Transverse colon (tissue), 4 donors: Measurements from ENCODE around the gene SAP130. TPM values are rescaled to one million over a fixed set of nuclear protein-coding genes. Genes with fewer than 3 reads are reported as not detected.

Experiments
- DNase-seq: peaks from one replicate; pipeline ENCODE4 v3.0.0-alpha.2; 2019
- H3K27ac ChIP-seq, 4 donors: fragments of 200-600 bp; sonication (generic); 2 replicates each; pipeline ENCODE4 v1.5.1; 2016 to 2018; ENCODE audit warnings: inconsistent platforms in 4 of 4
- H3K27me3 ChIP-seq: fragments of 200-600 bp; sonication (generic); 2 replicates; pipeline ENCODE4 v1.5.1; 2017; ENCODE audit warnings: inconsistent platforms
- H3K36me3 ChIP-seq, 4 donors: fragments of 200-600 bp; sonication (generic); 2 replicates each; pipeline ENCODE4 v1.5.1; 2017 to 2019; ENCODE audit warnings: inconsistent platforms in 4 of 4
- H3K4me1 ChIP-seq, 4 donors: fragments of 200-600 bp; sonication (generic); 2 replicates each; pipeline ENCODE4 v1.5.1; 2017 to 2020; ENCODE audit warnings: inconsistent platforms in 4 of 4
- H3K4me3 ChIP-seq, 4 donors: fragments of 200-600 bp; sonication (generic); 1 replicate in 1 of 4; 2 replicates in 3 of 4; pipeline versions ENCODE4 v1.5.1 to v1.6.1; 2017 to 2019; ENCODE audit warnings: inconsistent platforms in 4 of 4
- H3K9me3 ChIP-seq, 2 donors: fragments of 200-600 bp; sonication (generic); 2 replicates each; pipeline ENCODE4 v1.5.1; 2017 to 2019; ENCODE audit warnings: inconsistent platforms in 2 of 2
- CTCF ChIP-seq, 5 experiments: fragments of 200-600 bp in 3 of 5; fragments of 450-650 bp in 2 of 5; sonication (generic) in 3 of 5; IDR thresholded peaks; 1 replicate in 2 of 5; 2 replicates in 3 of 5; pipeline ENCODE4 v1.5.1; 2016 to 2017; ENCODE audit warnings: antibody characterized with exemption in 5 of 5, inconsistent platforms in 3 of 5, mild to moderate bottlenecking in 2 of 5, moderate library complexity in 1 of 5
- EP300 ChIP-seq: sonication (generic); formaldehyde crosslinking; IDR thresholded peaks from one replicate; pipeline ENCODE4 v1.6.1; 2017; ENCODE audit warnings: antibody characterized with exemption, low read depth
- POLR2A ChIP-seq: fragments of 450-650 bp; IDR thresholded peaks from one replicate; pipeline ENCODE4 v1.6.1; 2016; ENCODE audit warnings: antibody characterized with exemption, mild to moderate bottlenecking, moderate library complexity
- POLR2AphosphoS5 ChIP-seq, 3 donors: sonication (generic); formaldehyde crosslinking; IDR thresholded peaks; one replicate each; pipeline ENCODE4 v1.6.1; 2016; ENCODE audit warnings: antibody characterized with exemption in 3 of 3
- WGBS, 2 donors: methylation state at CpG; one replicate each; pipeline ENCODE4 v1.1.5; 2018; ENCODE audit warnings: low coverage in 1 of 2; 5-methylcytosine and 5-hydroxymethylcytosine counted together
- in situ Hi-C, 4 donors: fragments of 200-750 bp; cut with MboI; loops; one replicate each; pipeline versions ENCODE4 v1.15.0 to v1.15.1; 2017; ENCODE audit warnings: low sequenced_read_pairs in 3 of 4, low pct_ligation_motif_present in 1 of 4, low pct_unique_long_range_greater_than_20kb in 1 of 4
- intact Hi-C: fragments of 100-400 bp; cut with DNase I; formaldehyde crosslinking; loops from one replicate; pipeline ENCODE4 v1.15.1; 2023; ENCODE audit warnings: low total_unique reads
- total RNA-seq, 4 donors: library from RNA; depleted of rRNA; stranded (reverse); fragments of >200 nt; gene quantifications; one replicate each; pipeline ENCODE4 v1.1.0, GENCODE V29; 2016

SAP130 gene
- total RNA-seq, 4 donors from 2014 or later, result 2.6 to 23.9 (median 13.0) TPM

- H3K27me3 ChIP-seq, result no peaks in the 10 kb centered on the region
- H3K4me1 ChIP-seq, result no peaks in the 10 kb centered on the region
- in situ Hi-C loops (no loop called here), intact Hi-C loops (no loop called here)
- H3K4me3 ChIP-seq, result no peak overlapping the region
- no peak for TF ChIP-seq POLR2AphosphoS5 (IDR thresholded peaks at IDR 0.05)
- TF ChIP-seq CTCF (IDR thresholded peaks at IDR 0.05), result no peak
- no peak for TF ChIP-seq POLR2A
- no peak for TF ChIP-seq EP300
- DNase-seq, result no peak
- H3K36me3 ChIP-seq, result no peaks in the 10 kb centered on the region
- WGBS, 2 donors, result 100% methylated on average over 1 of the region's 1 CpG
- no peak overlapping the region for H3K27ac ChIP-seq
- H3K9me3 ChIP-seq, result no peaks in the 10 kb centered on the region
Measured at GRCh38 chr2:128064353-128064752, 36.5 kb upstream of the SAP130 start.

- H3K9me3 ChIP-seq, result no peaks in the 10 kb centered on the region
- no peak overlapping the region for H3K4me3 ChIP-seq
- no peaks in the 10 kb centered on the region for H3K4me1 ChIP-seq
- H3K27ac ChIP-seq, result no peak overlapping the region
- in situ Hi-C loops, result no loop called here
- no peaks in the 10 kb centered on the region for H3K36me3 ChIP-seq
- no peaks in the 10 kb centered on the region for H3K27me3 ChIP-seq
- no peak for DNase-seq
- TF ChIP-seq POLR2AphosphoS5 (IDR thresholded peaks at IDR 0.05) (no peak), EP300 (no peak), CTCF (IDR thresholded peaks at IDR 0.05) (no peak), POLR2A (no peak)
- 70% methylated on average over 8 of the region's 8 CpGs; no CpG with 5 or more reads in 1 of the 2 donors for WGBS, 2 donors
- intact Hi-C loops, result no loop called here
Measured at GRCh38 chr2:128062571-128062970, 34.7 kb upstream of the SAP130 start.

GRCh38 chr2:128058114-128058513 lies 30.3 kb upstream of the SAP130 start:
- TF ChIP-seq POLR2AphosphoS5 (IDR thresholded peaks at IDR 0.05) (no peak), CTCF (IDR thresholded peaks at IDR 0.05) (no peak), POLR2A (no peak), EP300 (no peak)
- H3K4me3 ChIP-seq, result no peak overlapping the region
- H3K27ac ChIP-seq, result no peak overlapping the region
- H3K9me3 ChIP-seq, result no peaks in the 10 kb centered on the region
- no peak for DNase-seq
- in situ Hi-C loops, result no loop called here
- intact Hi-C loops, result no loop called here
- H3K36me3 ChIP-seq, result no peaks in the 10 kb centered on the region
- peaks cover 3% of the 10 kb centered on the region for H3K27me3 ChIP-seq
- H3K4me1 ChIP-seq, result no peaks in the 10 kb centered on the region
- 31 to 75% methylated on average over 1 to 2 of the region's 2 CpGs for WGBS, 2 donors

- Histone ChIP-seq H3K27ac (no peak overlapping the region), H3K36me3 (no peaks in the 10 kb centered on the region), H3K4me3 (no peak overlapping the region), H3K4me1 (no peaks in the 10 kb centered on the region), H3K9me3 (no peaks in the 10 kb centered on the region), H3K27me3 (peaks cover 3% of the 10 kb centered on the region)
- 71 to 85% methylated on average over 3 of the region's 3 CpGs for WGBS, 2 donors
- in situ Hi-C loops, result no loop called here
- no peak for DNase-seq
- intact Hi-C loops, result no loop called here
- no peak for TF ChIP-seq POLR2A
- TF ChIP-seq EP300, result no peak
- no peak for TF ChIP-seq CTCF (IDR thresholded peaks at IDR 0.05)
- no peak for TF ChIP-seq POLR2AphosphoS5 (IDR thresholded peaks at IDR 0.05)
Measured at GRCh38 chr2:128057334-128057733, 29.5 kb upstream of the SAP130 start.
